GM19025 (cell line): Measurements from ENCODE around the gene NADSYN1.

Experiments used
- ATAC-seq: cut with Tn5 transposase; IDR thresholded peaks from one replicate; pipeline ENCODE4 v1.9.1; 2021; ENCODE audit warnings: mild to moderate bottlenecking, low read depth, moderate library complexity; ENCODE audit not compliant: unreplicated experiment

The NADSYN1 gene

GRCh38 chr11:71542879-71543777 lies 90.1 kb downstream of the NADSYN1 start:
- no peak for ATAC-seq

- ATAC-seq: no peak
Measured at GRCh38 chr11:71543866-71544265, 90.9 kb downstream of the NADSYN1 start.

- ATAC-seq: no peak
Measured at GRCh38 chr11:71544525-71545214, 91.7 kb downstream of the NADSYN1 start.

- ATAC-seq: no peak
Measured at GRCh38 chr11:71545405-71545966, 92.5 kb downstream of the NADSYN1 start.

- no peak for ATAC-seq
Measured at GRCh38 chr11:71548120-71548519, 95.1 kb downstream of the NADSYN1 start, which contains the start of gene KRTAP5-9. Gene KRTAP5-9, plus strand, starts transcription at chr11:71548420. Its CDS starts 238 bp downstream, at chr11:71548658.

GRCh38 chr11:71548716-71549151 lies 95.7 kb downstream of the NADSYN1 start:
- no peak for ATAC-seq
